Right lobe of liver (tissue), 6 donors: Measurements from ENCODE around the gene PLEKHG4B. TPM values are rescaled to one million over a fixed set of nuclear protein-coding genes. Genes with fewer than 3 reads are reported as not detected.

Experiments
- ATAC-seq, 4 donors: fragments of 200-7000 bp; cut with Tn5 transposase; one replicate each; pipeline ENCODE4 v1.9.1; 2020; ENCODE audit warnings: mild to moderate bottlenecking in 4 of 4, moderate library complexity in 4 of 4
- DNase-seq, 3 donors: peaks; one replicate each; pipeline ENCODE4 v3.0.0-alpha.2; 2020
- H3K27ac ChIP-seq, 3 donors: fragments of 200-600 bp; one replicate each; pipeline ENCODE4 v1.8.0; 2022
- H3K27me3 ChIP-seq, 2 donors: fragments of 200-600 bp; one replicate each; pipeline ENCODE4 v1.8.0; 2022
- H3K36me3 ChIP-seq, 4 donors: fragments of 200-600 bp; sonication (generic) in 1 of 4; one replicate each; pipeline versions ENCODE4 v1.5.1 to v1.8.0; 2017 to 2022; ENCODE audit warnings: control low read depth in 1 of 4
- H3K4me1 ChIP-seq, 4 donors: fragments of 200-600 bp; sonication (generic) in 1 of 4; one replicate each; pipeline versions ENCODE4 v1.5.1 to v1.8.0; 2017 to 2022; ENCODE audit warnings: control low read depth in 1 of 4
- H3K4me3 ChIP-seq, 3 donors: fragments of 200-600 bp; one replicate each; pipeline ENCODE4 v1.8.0; 2022
- H3K9me3 ChIP-seq, 4 donors: fragments of 200-600 bp; sonication (generic) in 1 of 4; one replicate each; pipeline versions ENCODE4 v1.5.1 to v1.8.0; 2017 to 2022; ENCODE audit warnings: control low read depth in 1 of 4
- CTCF ChIP-seq, 4 donors: fragments of 200-600 bp in 3 of 4; fragments of 450-650 bp in 1 of 4; IDR thresholded peaks; one replicate each; pipeline versions ENCODE4 v1.5.1 to v1.8.0; 2016 to 2022; ENCODE audit warnings: antibody characterized with exemption in 4 of 4, mild to moderate bottlenecking in 2 of 4
- POLR2A ChIP-seq: fragments of 450-650 bp; IDR thresholded peaks from one replicate; pipeline ENCODE4 v1.6.1; 2017; ENCODE audit warnings: antibody characterized with exemption, mild to moderate bottlenecking
- WGBS: methylation state at CpG from one replicate; pipeline ENCODE4 v1.1.6; 2018; ENCODE audit warnings: low coverage, low lambda C conversion rate; ENCODE audit not compliant: insufficient coverage; ENCODE audit errors: missing lambda C conversion rate; 5-methylcytosine and 5-hydroxymethylcytosine counted together
- intact Hi-C, 2 donors: fragments of 100-400 bp; cut with DNase I; formaldehyde crosslinking; loops; one replicate each; pipeline versions ENCODE4 v1.11.2 to v1.14.1; 2022
- total RNA-seq, 6 experiments: library from RNA; depleted of rRNA in 2 of 6; stranded (reverse); fragments of >200 nt in 2 of 6; fragmentation: NEBNext Ultra II Directional in 3 of 6; extraction: Animal tissue kit (Norgen Biotek cat#: 25700) in 3 of 6; gene quantifications; one replicate each; pipeline versions ENCODE4 v1.1.0 to v1.2.4, GENCODE V29; 2016 to 2023
- donor health status: DM: no; HTN: yes; CAD: no.
- donor health status: DM: no; HTN: no; CAD: no.
- donor health status: DM: no; HTN: no; CAD: no.
- donor health status: DM: no; HTN: yes; CAD: no.
- donor health status: DM: no; HTN: yes; CAD: no.

The PLEKHG4B gene
- total RNA-seq, 6 experiments from 2014 or later = 0.13 to 0.18 TPM; not detected in 4

DNA sequence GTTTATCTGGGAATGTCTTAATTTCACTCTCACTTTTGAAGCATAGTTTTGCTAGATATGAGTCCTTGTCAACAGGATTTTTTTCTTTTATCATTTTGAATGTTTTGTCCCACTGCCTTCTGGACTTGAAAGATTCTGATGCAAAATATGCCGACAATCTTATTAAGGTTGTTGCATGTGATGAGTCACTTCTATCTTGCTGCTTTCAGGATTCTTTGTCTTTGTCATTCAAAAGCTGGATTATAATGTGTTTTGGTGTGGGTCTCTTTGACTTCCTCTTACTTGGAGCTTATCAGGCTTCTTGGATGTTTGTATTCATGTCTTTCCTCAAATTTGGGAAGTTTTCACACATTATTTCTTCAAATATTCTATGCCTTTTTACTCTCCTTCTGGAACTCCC, 33.8 kb downstream of the PLEKHG4B start:
- H3K27me3 ChIP-seq = no peaks in the 10 kb centered on the region
- intact Hi-C loops = no loop called here
- ATAC-seq (no peak), DNase-seq (no peak)
- H3K27ac ChIP-seq = no peak overlapping the region
- no peak overlapping the region for H3K4me3 ChIP-seq
- H3K4me1 ChIP-seq = no peaks in the 10 kb centered on the region
- no peaks in the 10 kb centered on the region for H3K9me3 ChIP-seq
- TF ChIP-seq POLR2A = no peak
- no peak for TF ChIP-seq CTCF (IDR thresholded peaks at IDR 0.05)
- no peaks in the 10 kb centered on the region for H3K36me3 ChIP-seq
- WGBS = 77% methylated on average over 1 of the region's 1 CpG

- WGBS = 56% methylated on average over 3 of the region's 7 CpGs
- ATAC-seq (no peak), DNase-seq (no peak)
Observed at GRCh38 chr5:126806-127205, 34.8 kb downstream of the PLEKHG4B start.

DNA sequence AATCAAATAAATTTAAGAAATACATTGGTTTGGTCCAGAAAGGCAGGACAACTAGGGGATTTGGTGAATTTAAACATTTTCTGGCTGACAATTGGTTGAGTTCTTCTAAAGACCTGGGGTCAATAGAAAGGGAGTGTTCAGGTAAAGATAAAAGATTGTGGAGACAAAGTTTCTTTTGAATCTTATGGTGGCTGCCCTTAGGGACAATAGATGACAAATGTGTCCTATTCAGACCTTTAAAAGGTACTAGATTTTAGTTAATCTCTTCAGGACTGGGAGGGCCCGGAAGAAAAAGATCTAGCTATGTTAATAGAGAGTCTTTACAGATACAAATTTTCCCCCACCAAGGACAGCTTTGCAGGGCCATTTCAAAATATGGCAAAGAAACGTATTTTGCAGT, 35.9 kb downstream of the PLEKHG4B start:
- H3K36me3 ChIP-seq = no peaks in the 10 kb centered on the region
- no peak for ATAC-seq

More at GRCh38 chr5:126806-127205, 34.8 kb downstream of the PLEKHG4B start:
- TF ChIP-seq CTCF (IDR thresholded peaks at IDR 0.05) (no peak), POLR2A (no peak)
- no peaks in the 10 kb centered on the region for H3K9me3 ChIP-seq
- intact Hi-C loops = no loop called here
- no peak overlapping the region for H3K27ac ChIP-seq
- H3K36me3 ChIP-seq = no peaks in the 10 kb centered on the region
- H3K27me3 ChIP-seq = no peaks in the 10 kb centered on the region
- H3K4me1 ChIP-seq = no peaks in the 10 kb centered on the region
- no peak overlapping the region for H3K4me3 ChIP-seq

GRCh38 chr5:128446-128845, 36.5 kb downstream of the PLEKHG4B start:
- Histone ChIP-seq H3K4me3 (no peak overlapping the region), H3K27me3 (no peaks in the 10 kb centered on the region), H3K4me1 (no peaks in the 10 kb centered on the region), H3K27ac (no peak overlapping the region), H3K36me3 (no peaks in the 10 kb centered on the region), H3K9me3 (no peaks in the 10 kb centered on the region)
- no peak for ATAC-seq
- WGBS = 57% methylated on average over 2 of the region's 2 CpGs
- no peak for DNase-seq
- TF ChIP-seq CTCF (IDR thresholded peaks at IDR 0.05) (no peak), POLR2A (no peak)
- intact Hi-C loops = no loop called here

More for the DNA sequence above, 35.9 kb downstream of the PLEKHG4B start:
- TF ChIP-seq POLR2A = no peak
- TF ChIP-seq CTCF (IDR thresholded peaks at IDR 0.05) = no peak
- Histone ChIP-seq H3K27me3 (no peaks in the 10 kb centered on the region), H3K9me3 (no peaks in the 10 kb centered on the region), H3K4me3 (no peak overlapping the region), H3K27ac (no peak overlapping the region), H3K4me1 (no peaks in the 10 kb centered on the region)
- intact Hi-C loops = no loop called here
- no peak for DNase-seq
- WGBS = 56% methylated on average over 2 of the region's 2 CpGs

GRCh38 chr5:129148-129547, 37.2 kb downstream of the PLEKHG4B start:
- TF ChIP-seq POLR2A (no peak), CTCF (IDR thresholded peaks at IDR 0.05) (no peak)
- no peak for DNase-seq
- WGBS = 34% methylated on average over 2 of the region's 2 CpGs

More at GRCh38 chr5:129148-129547, 37.2 kb downstream of the PLEKHG4B start:
- Histone ChIP-seq H3K4me1 (no peaks in the 10 kb centered on the region), H3K36me3 (no peaks in the 10 kb centered on the region), H3K4me3 (no peak overlapping the region), H3K27me3 (no peaks in the 10 kb centered on the region), H3K9me3 (no peaks in the 10 kb centered on the region), H3K27ac (no peak overlapping the region)
- intact Hi-C loops = no loop called here
- ATAC-seq = no peak
